AG04450 (cell line): ENCODE results near the gene TRAK1. TPM values are rescaled to one million over a fixed set of nuclear protein-coding genes. Genes with fewer than 3 reads are reported as not detected.

Source experiments
- CTCF ChIA-PET: fragments of 300-600, 350-600 bp; formaldehyde crosslinking; extraction: SDS; loops from one replicate; lab custom pipeline; 2022; ENCODE audit warnings: antibody characterized with exemption, inconsistent platforms; lab: Charles Lee
- POLR2A ChIA-PET: fragments of 350-600 bp; formaldehyde crosslinking; extraction: SDS; loops from one replicate; lab custom pipeline; 2021; ENCODE audit warnings: antibody characterized with exemption, inconsistent platforms; lab: Yijun Ruan, JAX
- DNase-seq: peaks from one replicate; pipeline ENCODE4 v3.0.0-alpha.2; 2011; ENCODE audit warnings: low read depth, low spot score
- H3K27ac ChIP-seq: one replicate; pipeline ENCODE4 v1.5.1; 2012; ENCODE audit warnings: low read depth, low read length, control low read depth
- H3K27me3 ChIP-seq: one replicate; pipeline ENCODE4 v1.6.0; 2012; ENCODE audit warnings: low read length; ENCODE audit not compliant: control insufficient read depth, insufficient read depth
- H3K4me3 ChIP-seq: 2 replicates; pipeline ENCODE4 v1.5.1; 2011; ENCODE audit warnings: mild to moderate bottlenecking, low read depth, low read length, control low read depth
- H3K9me3 ChIP-seq: 2 replicates; pipeline ENCODE4 v1.5.1; 2012; ENCODE audit warnings: low read length; ENCODE audit not compliant: control insufficient read depth, insufficient read depth
- polyA plus RNA-seq: library from polyadenylated mRNA; depleted of rRNA; stranded (reverse); fragments of >200 nt; gene quantifications from 2 replicates; pipeline ENCODE4 v1.2.3, GENCODE V29; 2011
- TF ChIP-seq, protein P1 (sequence below): IDR thresholded peaks from 2 replicates; pipeline ENCODE4 v1.5.1; 2011; ENCODE audit warnings: low read depth, low read length, control low read depth, inconsistent platforms

The TRAK1 gene
- polyA plus RNA-seq, 1 experiment = 22.3 TPM

- TF ChIP-seq, protein P1, sequence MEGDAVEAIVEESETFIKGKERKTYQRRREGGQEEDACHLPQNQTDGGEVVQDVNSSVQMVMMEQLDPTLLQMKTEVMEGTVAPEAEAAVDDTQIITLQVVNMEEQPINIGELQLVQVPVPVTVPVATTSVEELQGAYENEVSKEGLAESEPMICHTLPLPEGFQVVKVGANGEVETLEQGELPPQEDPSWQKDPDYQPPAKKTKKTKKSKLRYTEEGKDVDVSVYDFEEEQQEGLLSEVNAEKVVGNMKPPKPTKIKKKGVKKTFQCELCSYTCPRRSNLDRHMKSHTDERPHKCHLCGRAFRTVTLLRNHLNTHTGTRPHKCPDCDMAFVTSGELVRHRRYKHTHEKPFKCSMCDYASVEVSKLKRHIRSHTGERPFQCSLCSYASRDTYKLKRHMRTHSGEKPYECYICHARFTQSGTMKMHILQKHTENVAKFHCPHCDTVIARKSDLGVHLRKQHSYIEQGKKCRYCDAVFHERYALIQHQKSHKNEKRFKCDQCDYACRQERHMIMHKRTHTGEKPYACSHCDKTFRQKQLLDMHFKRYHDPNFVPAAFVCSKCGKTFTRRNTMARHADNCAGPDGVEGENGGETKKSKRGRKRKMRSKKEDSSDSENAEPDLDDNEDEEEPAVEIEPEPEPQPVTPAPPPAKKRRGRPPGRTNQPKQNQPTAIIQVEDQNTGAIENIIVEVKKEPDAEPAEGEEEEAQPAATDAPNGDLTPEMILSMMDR = no peak
- H3K9me3 ChIP-seq = no peaks in the 10 kb centered on the region
- CTCF ChIA-PET = interaction anchor here (1.2 to 5.0 kb wide), 2 partner anchors 15 to 21 kb away, joined by 3 to 28 read pairs; no protein-coding TSS in a partner anchor
- no peak overlapping the region for H3K27ac ChIP-seq
- H3K4me3 ChIP-seq = no peak overlapping the region
- DNase-seq = no peak
- POLR2A ChIA-PET = no interaction called here
- H3K27me3 ChIP-seq = no peaks in the 10 kb centered on the region
Measured at GRCh38 chr3:42169579-42170120, 78.5 kb downstream of the TRAK1 start.

DNA sequence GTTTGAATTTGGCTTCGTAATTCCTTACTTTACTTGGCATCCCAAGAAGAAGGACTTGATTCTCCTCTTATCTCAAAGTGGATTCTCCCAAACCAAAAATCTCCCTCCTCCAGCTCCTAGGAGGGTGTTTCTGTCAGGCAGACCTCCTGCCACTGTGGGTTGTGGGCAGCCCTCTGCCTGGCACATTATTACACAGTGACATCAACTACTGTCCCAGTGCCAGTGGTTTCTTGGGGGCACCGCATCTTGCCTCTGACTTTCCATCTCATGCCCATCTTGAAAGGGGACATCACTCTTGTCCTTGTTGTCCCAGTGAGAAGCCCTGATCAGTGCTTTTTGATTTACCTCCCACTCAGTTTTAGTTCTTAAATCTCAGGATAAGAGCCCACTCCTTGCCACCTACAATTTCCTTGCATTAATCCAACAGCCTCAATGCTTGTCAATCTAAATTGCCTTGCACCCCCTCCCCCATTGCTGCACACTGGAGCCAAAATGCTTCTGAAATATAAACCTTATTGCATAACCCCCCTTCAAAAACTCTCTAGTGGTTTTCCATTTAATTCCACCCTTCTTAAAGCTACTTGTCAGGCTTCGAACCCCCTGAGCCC lies 81.0 kb downstream of the TRAK1 start:
- POLR2A ChIA-PET = no interaction called here
- H3K4me3 ChIP-seq = no peak overlapping the region
- CTCF ChIA-PET = interaction anchor here (5.0 kb wide), 1 partner anchor 19 kb away, joined by 28 read pairs; no protein-coding TSS in a partner anchor
- H3K9me3 ChIP-seq = no peaks in the 10 kb centered on the region
- H3K27me3 ChIP-seq = no peaks in the 10 kb centered on the region
- H3K27ac ChIP-seq = no peak overlapping the region
- TF ChIP-seq, protein P1 = no peak
- DNase-seq = no peak

DNA sequence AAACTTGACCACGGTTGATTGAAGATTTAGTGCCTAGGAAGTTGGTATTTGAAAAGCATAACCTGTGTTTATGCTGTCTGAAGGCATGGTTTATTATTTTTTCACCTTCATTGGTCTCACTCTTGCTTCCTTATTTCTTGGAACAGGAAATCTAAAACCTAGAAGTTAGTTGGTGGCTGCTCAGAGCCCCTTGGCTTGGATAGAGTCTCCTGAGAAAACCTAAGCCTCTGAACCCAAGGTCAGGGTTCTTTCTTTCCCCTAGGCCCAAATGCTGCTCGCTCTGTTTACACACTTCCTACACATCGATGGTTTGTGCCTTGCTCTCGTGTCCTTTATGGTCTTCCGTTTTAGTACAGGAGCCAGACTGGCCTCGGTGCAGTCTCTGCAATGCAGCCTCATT lies 82.2 kb downstream of the TRAK1 start:
- H3K27me3 ChIP-seq = no peaks in the 10 kb centered on the region
- TF ChIP-seq, protein P1 = no peak
- ChIA-PET CTCF (interaction anchor here (0.6 kb wide), 1 partner anchor 65 kb away, joined by 3 read pairs; no protein-coding TSS in a partner anchor), POLR2A (no interaction called here)
- no peaks in the 10 kb centered on the region for H3K9me3 ChIP-seq
- no peak overlapping the region for H3K27ac ChIP-seq
- DNase-seq = no peak
- H3K4me3 ChIP-seq = no peak overlapping the region

DNA sequence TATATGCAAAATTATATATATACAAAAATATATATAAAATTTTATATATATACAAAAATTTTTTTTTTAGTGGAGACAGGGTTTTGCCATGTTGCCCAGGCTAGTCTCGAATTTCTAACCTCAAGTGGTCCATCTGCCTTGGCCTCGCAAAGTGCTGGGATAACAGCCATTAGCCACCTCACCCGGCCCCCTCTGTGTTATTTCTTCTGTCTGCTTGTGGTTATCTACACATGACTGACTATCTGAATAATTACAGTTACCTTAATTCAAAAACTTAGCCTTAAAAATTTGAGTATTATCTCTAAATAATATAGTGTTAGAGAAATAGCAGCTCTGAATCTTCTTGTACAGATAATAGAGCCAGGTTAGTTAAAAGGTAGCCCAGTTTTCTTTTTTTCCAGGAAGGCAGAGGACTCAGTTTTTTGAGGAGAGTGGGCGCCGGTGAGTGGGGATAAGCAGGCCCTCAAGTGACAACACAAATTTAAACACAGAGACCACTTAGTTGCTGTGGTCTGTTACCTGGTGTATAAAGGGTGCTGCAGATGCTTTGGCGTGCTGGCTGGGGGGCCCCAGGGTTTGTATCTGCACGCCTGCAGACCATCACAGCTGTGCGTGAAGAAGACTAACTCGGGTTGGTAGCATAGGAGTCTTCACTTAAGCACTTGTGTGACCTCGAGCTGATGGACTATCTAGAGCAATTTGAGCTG lies 83.7 kb downstream of the TRAK1 start:
- Histone ChIP-seq H3K4me3 (no peak overlapping the region), H3K9me3 (no peaks in the 10 kb centered on the region), H3K27ac (no peak overlapping the region), H3K27me3 (no peaks in the 10 kb centered on the region)
- ChIA-PET POLR2A (no interaction called here), CTCF (interaction anchor here (1.1 to 4.7 kb wide), 2 partner anchors 16 to 76 kb away, joined by 3 to 27 read pairs; no protein-coding TSS in a partner anchor)
- no peak for DNase-seq
- TF ChIP-seq, protein P1 = no peak
